T-cell (primary cell): Measurements from ENCODE around the gene CTR9. TPM values are rescaled to one million over a fixed set of nuclear protein-coding genes. Genes with fewer than 3 reads are reported as not detected.

Experiments
- ATAC-seq, 4 experiments: fragments of 200-7000 bp in 3 of 4; fragments of 150-1000 bp in 1 of 4; cut with Tn5 transposase; replicated peaks in 1 of 4; 1 replicate in 3 of 4; 2 replicates in 1 of 4; pipeline ENCODE4 v1.10.0; 2021; ENCODE audit warnings: moderate library complexity in 3 of 4, mild to moderate bottlenecking in 2 of 4, moderate number of reproducible peaks in 1 of 4
- CTCF ChIA-PET, 2 donors: fragments of 300-600 bp; sonication (Branson Sonifier 250); formaldehyde crosslinking; loops; one replicate each; lab custom pipeline; 2022; ENCODE audit warnings: antibody characterized with exemption in 2 of 2; lab: Charles Lee
- POLR2A ChIA-PET, 2 donors: fragments of 300-600 bp; sonication (Branson Sonifier 250); formaldehyde crosslinking; loops; one replicate each; lab custom pipeline; 2022; ENCODE audit warnings: antibody characterized with exemption in 2 of 2; lab: Charles Lee
- DNase-seq, 35 experiments: peaks; one replicate each; pipeline versions ENCODE4 v3.0.0 to v3.0.0-alpha.2; 2013 to 2023
- H3K27ac ChIP-seq: one replicate; pipeline ENCODE4 v1.5.1; 2013; ENCODE audit warnings: low read length
- H3K27me3 ChIP-seq, 2 experiments: replicated peaks in 1 of 2; 1 replicate in 1 of 2; 2 replicates in 1 of 2; pipeline versions ENCODE4 v1.6.1 to v1.7.0; 2013; ENCODE audit warnings: low read length in 1 of 2, mixed read lengths in 1 of 2; ENCODE audit not compliant: control insufficient read depth in 2 of 2, insufficient read depth in 2 of 2; ENCODE audit errors: extremely low read depth in 1 of 2
- H3K36me3 ChIP-seq, 2 donors: 1 replicate in 1 of 2; 2 replicates in 1 of 2; pipeline versions ENCODE4 v1.6.1 to v1.7.0; 2013; ENCODE audit warnings: low read length in 1 of 2; ENCODE audit not compliant: control insufficient read depth in 2 of 2, insufficient read depth in 1 of 2; ENCODE audit errors: extremely low read depth in 1 of 2
- H3K4me1 ChIP-seq, 2 experiments: 1 replicate in 1 of 2; 2 replicates in 1 of 2; pipeline versions ENCODE4 v1.6.1 to v1.7.0; 2013; ENCODE audit warnings: low read length in 2 of 2, mixed read lengths in 1 of 2; ENCODE audit not compliant: insufficient read depth in 2 of 2, control insufficient read depth in 1 of 2; ENCODE audit errors: extremely low read depth in 1 of 2
- H3K4me3 ChIP-seq, 2 donors: 1 replicate in 1 of 2; 2 replicates in 1 of 2; pipeline versions ENCODE4 v1.5.1 to v1.7.0; 2013; ENCODE audit warnings: mild to moderate bottlenecking in 2 of 2, low read length in 1 of 2, moderate library complexity in 1 of 2; ENCODE audit not compliant: control insufficient read depth in 1 of 2; ENCODE audit errors: extremely low read depth in 1 of 2
- H3K9me3 ChIP-seq: 2 replicates; pipeline ENCODE4 v1.7.0; 2013
- H3K27ac Mint-ChIP-seq, 2 donors: one replicate each; pipeline ENCODE4 v1.8.0; 2020 to 2021; ENCODE audit warnings: mild to moderate bottlenecking in 2 of 2, mixed read lengths in 2 of 2
- H3K27me3 Mint-ChIP-seq, 2 donors: one replicate each; pipeline ENCODE4 v1.8.0; 2021 to 2022; ENCODE audit warnings: mixed read lengths in 2 of 2
- H3K36me3 Mint-ChIP-seq: one replicate; pipeline ENCODE4 v1.8.0; 2021; ENCODE audit warnings: mixed read lengths
- H3K4me1 Mint-ChIP-seq, 3 donors: one replicate each; pipeline ENCODE4 v1.8.0; 2020 to 2022; ENCODE audit warnings: mixed read lengths in 3 of 3, mild to moderate bottlenecking in 1 of 3
- H3K4me3 Mint-ChIP-seq, 3 donors: one replicate each; pipeline ENCODE4 v1.8.0; 2020 to 2022; ENCODE audit warnings: mild to moderate bottlenecking in 3 of 3, mixed read lengths in 3 of 3, moderate library complexity in 3 of 3
- H3K9me3 Mint-ChIP-seq, 3 donors: one replicate each; pipeline ENCODE4 v1.8.0; 2020 to 2022; ENCODE audit warnings: mixed read lengths in 3 of 3
- WGBS: methylation state at CpG from one replicate; pipeline ENCODE4 v1.1.5; 2013; ENCODE audit warnings: missing lambda C conversion rate; ENCODE audit not compliant: insufficient coverage; 5-methylcytosine and 5-hydroxymethylcytosine counted together
- total RNA-seq, 35 experiments: library from RNA in 6 of 35; stranded (reverse) in 6 of 35; fragments of 120-200 nt in 1 of 35; gene quantifications; one replicate each; pipeline versions ENCODE4 v1.2.1 to v1.2.4 and lab custom pipeline; 2013 to 2026

The CTR9 gene
- total RNA-seq, 5 donors from 2014 or later (not counting 1 experiment from before 2014, with no cell fraction given), result 26.4 to 45.6 (median 42.2) TPM

DNA sequence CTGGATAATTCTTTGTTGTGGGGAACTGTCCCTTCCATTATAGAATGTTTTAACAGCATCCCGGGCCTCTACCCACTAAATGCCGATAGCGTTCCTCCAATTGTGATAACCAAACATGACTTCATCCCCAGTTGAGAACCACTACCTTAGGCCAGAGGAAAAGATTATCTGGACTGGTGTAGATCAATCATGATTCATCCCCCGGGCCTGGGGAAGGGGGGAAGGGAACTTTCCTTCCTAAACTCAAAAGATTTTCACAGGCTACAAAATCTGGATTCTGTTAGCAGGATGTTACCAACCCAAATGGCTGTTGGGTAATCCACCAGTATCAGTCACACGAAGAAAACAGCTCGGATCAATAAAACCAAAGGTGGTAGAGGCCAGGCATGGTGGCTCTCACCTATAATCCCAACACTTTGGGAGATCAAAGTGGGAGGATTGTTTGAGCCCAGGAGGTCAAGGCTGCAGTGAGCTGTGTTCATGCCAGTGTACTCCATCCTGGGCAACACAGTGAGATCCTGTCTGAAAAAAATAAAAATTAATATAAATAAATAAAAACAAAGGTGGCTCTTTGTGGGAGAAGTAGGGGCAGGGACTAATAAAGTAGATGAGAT, 10.1 kb downstream of the CTR9 start:
- Mint-ChIP-seq H3K4me1 (peaks cover 0 to 5% (median 0%) of the 10 kb centered on the region in 3 donors), H3K27me3 (no peaks in the 10 kb centered on the region), H3K27ac (no peak overlapping the region), H3K4me3 (no peak overlapping the region), H3K9me3 (no peaks in the 10 kb centered on the region), H3K36me3 (peaks cover 37% of the 10 kb centered on the region)
- DNase-seq (no peak), ATAC-seq (no peak)
- Histone ChIP-seq H3K9me3 (no peaks in the 10 kb centered on the region), H3K27me3 (no peaks in the 10 kb centered on the region), H3K4me3 (no peak overlapping the region), H3K27ac (no peak overlapping the region), H3K4me1 (no peaks in the 10 kb centered on the region), H3K36me3 (peaks cover 23 to 90% of the 10 kb centered on the region in 2 donors)
- CTCF ChIA-PET, result interaction anchor here in 1 of 2 donors (1.3 kb wide), 1 partner anchor 9 kb away, joined by 7 read pairs; no protein-coding TSS in a partner anchor
- WGBS, result no CpG with 5 or more reads among the region's 6 CpGs
- POLR2A ChIA-PET, result no interaction called here

GRCh38 chr11:10762185-10762584, 11.1 kb downstream of the CTR9 start:
- no peaks in the 10 kb centered on the region for H3K9me3 Mint-ChIP-seq
- no peak overlapping the region for H3K4me3 Mint-ChIP-seq
- CTCF ChIA-PET, result interaction anchor here in 1 of 2 donors (1.3 kb wide), 1 partner anchor 8 kb away, joined by 7 read pairs; no protein-coding TSS in a partner anchor
- no peak overlapping the region for H3K27ac Mint-ChIP-seq
- ATAC-seq (no peak), DNase-seq (no peak)
- H3K4me1 Mint-ChIP-seq, result peaks cover 0 to 5% (median 0%) of the 10 kb centered on the region in 3 donors
- Histone ChIP-seq H3K4me1 (no peaks in the 10 kb centered on the region), H3K4me3 (no peak overlapping the region), H3K36me3 (peaks cover 18 to 91% of the 10 kb centered on the region in 2 donors), H3K27me3 (no peaks in the 10 kb centered on the region), H3K9me3 (no peaks in the 10 kb centered on the region), H3K27ac (no peak overlapping the region)
- POLR2A ChIA-PET, result no interaction called here
- peaks cover 41% of the 10 kb centered on the region for H3K36me3 Mint-ChIP-seq
- no peaks in the 10 kb centered on the region for H3K27me3 Mint-ChIP-seq

GRCh38 chr11:10762913-10763421, 11.9 kb downstream of the CTR9 start:
- CTCF ChIA-PET, result interaction anchor here in 1 of 2 donors (0.5 kb wide), 1 partner anchor 36 kb away, joined by 6 read pairs; no protein-coding TSS in a partner anchor
- DNase-seq, result no peak
- Histone ChIP-seq H3K27ac (no peak overlapping the region), H3K4me1 (no peaks in the 10 kb centered on the region), H3K27me3 (no peaks in the 10 kb centered on the region), H3K36me3 (peaks cover 14 to 91% of the 10 kb centered on the region in 2 donors), H3K9me3 (no peaks in the 10 kb centered on the region), H3K4me3 (no peak overlapping the region)
- no peaks in the 10 kb centered on the region for H3K9me3 Mint-ChIP-seq
- 90% methylated on average over 1 of the region's 4 CpGs for WGBS
- H3K4me1 Mint-ChIP-seq, result peaks cover 0 to 5% (median 0%) of the 10 kb centered on the region in 3 donors
- peaks cover 41% of the 10 kb centered on the region for H3K36me3 Mint-ChIP-seq
- POLR2A ChIA-PET, result interaction anchor here in 1 of 2 donors (0.8 kb wide), 1 partner anchor 9 kb away, joined by 3 read pairs; no protein-coding TSS in a partner anchor
- H3K27me3 Mint-ChIP-seq, result no peaks in the 10 kb centered on the region
- H3K4me3 Mint-ChIP-seq, result no peak overlapping the region
- ATAC-seq, result no peak
- H3K27ac Mint-ChIP-seq, result no peak overlapping the region

GRCh38 chr11:10763766-10764165, 12.7 kb downstream of the CTR9 start:
- H3K36me3 Mint-ChIP-seq, result peaks cover 41% of the 10 kb centered on the region

DNA sequence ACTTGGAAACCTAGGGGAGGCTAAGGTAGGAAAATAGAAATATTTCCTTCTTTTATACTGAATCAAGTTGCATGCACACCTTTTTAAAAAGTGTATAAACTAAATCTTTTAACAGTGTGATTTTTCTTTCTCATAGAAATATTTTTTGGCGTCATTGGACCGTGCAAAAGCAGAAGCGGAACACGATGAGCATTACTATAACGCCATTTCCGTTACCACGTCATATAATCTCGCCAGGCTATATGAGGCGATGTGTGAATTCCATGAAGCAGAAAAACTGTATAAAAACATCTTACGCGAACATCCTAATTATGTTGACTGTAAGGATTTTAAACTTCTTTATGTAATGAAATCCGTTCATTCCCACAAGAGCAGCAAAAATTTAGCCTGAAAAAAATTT, 13.4 kb downstream of the CTR9 start:
- Histone ChIP-seq H3K27me3 (no peaks in the 10 kb centered on the region), H3K27ac (no peak overlapping the region), H3K4me3 (no peak overlapping the region), H3K9me3 (no peaks in the 10 kb centered on the region), H3K36me3 (peaks cover 10 to 79% of the 10 kb centered on the region in 2 donors), H3K4me1 (no peaks in the 10 kb centered on the region)
- WGBS, result 83% methylated on average over 6 of the region's 12 CpGs
- Mint-ChIP-seq H3K27me3 (no peaks in the 10 kb centered on the region), H3K9me3 (no peaks in the 10 kb centered on the region), H3K4me1 (peaks cover 0 to 5% (median 0%) of the 10 kb centered on the region in 3 donors), H3K36me3 (peaks cover 46% of the 10 kb centered on the region), H3K4me3 (no peak overlapping the region), H3K27ac (no peak overlapping the region)
- CTCF ChIA-PET, result no interaction called here
- POLR2A ChIA-PET, result no interaction called here
- DNase-seq, result no peak
- ATAC-seq, result no peak

More at GRCh38 chr11:10763766-10764165, 12.7 kb downstream of the CTR9 start:
- H3K27me3 Mint-ChIP-seq, result no peaks in the 10 kb centered on the region
- Histone ChIP-seq H3K4me1 (no peaks in the 10 kb centered on the region), H3K27me3 (no peaks in the 10 kb centered on the region), H3K9me3 (no peaks in the 10 kb centered on the region), H3K27ac (no peak overlapping the region), H3K4me3 (no peak overlapping the region), H3K36me3 (peaks cover 10 to 84% of the 10 kb centered on the region in 2 donors)
- peaks cover 0 to 5% (median 0%) of the 10 kb centered on the region in 3 donors for H3K4me1 Mint-ChIP-seq
- ATAC-seq (no peak), DNase-seq (no peak)
- no peak overlapping the region for H3K4me3 Mint-ChIP-seq
- no peak overlapping the region for H3K27ac Mint-ChIP-seq
- CTCF ChIA-PET, result interaction anchor here (0.5 to 0.6 kb wide), 2 partner anchors 37 to 1525 kb away, joined by 3 to 6 read pairs; no protein-coding TSS in a partner anchor
- no peaks in the 10 kb centered on the region for H3K9me3 Mint-ChIP-seq
- WGBS, result no CpG with 5 or more reads among the region's 4 CpGs
- POLR2A ChIA-PET, result interaction anchor here in 1 of 2 donors (0.8 kb wide), 1 partner anchor 8 kb away, joined by 3 read pairs; no protein-coding TSS in a partner anchor

GRCh38 chr11:10770626-10771254, 19.7 kb downstream of the CTR9 start:
- Mint-ChIP-seq H3K9me3 (no peaks in the 10 kb centered on the region), H3K36me3 (peaks cover 61% of the 10 kb centered on the region), H3K4me3 (no peak overlapping the region), H3K4me1 (no peaks in the 10 kb centered on the region), H3K27me3 (no peaks in the 10 kb centered on the region), H3K27ac (peak overlapping the region in 1 of 2 donors; percentile 48)
- WGBS, result 83% methylated on average over 1 of the region's 2 CpGs
- DNase-seq (peak in 11 of 35 experiments; percentile 5 to 45 (median 17)), ATAC-seq (no peak)
- no peaks in the 10 kb centered on the region for H3K27me3 ChIP-seq
- H3K36me3 ChIP-seq, result peaks cover 10 to 78% of the 10 kb centered on the region in 2 donors
- no peaks in the 10 kb centered on the region for H3K9me3 ChIP-seq
- H3K27ac ChIP-seq, result no peak overlapping the region
- H3K4me3 ChIP-seq, result no peak overlapping the region
- POLR2A ChIA-PET, result interaction anchor here (1.0 kb wide), 2 partner anchors 38 to 39 kb away, joined by 3 to 10 read pairs; partner anchors contain the start of gene EIF4G2 (in 1 of the 2)
- no peaks in the 10 kb centered on the region for H3K4me1 ChIP-seq
- CTCF ChIA-PET, result interaction anchor here (0.5 to 2.1 kb wide), 9 partner anchors 9 to 253 kb away, joined by 3 to 10 read pairs (median 4); no protein-coding TSS in a partner anchor
